Activated CD4-positive, alpha-beta T cell treated with anti-CD3 and anti-CD28 coated beads for 1 hour (primary cell): ENCODE results near the gene KCNE5.
"Not testable (repeated sequence)": the region's sequence is repeated elsewhere in the genome, so short reads cannot be mapped to it uniquely, and the experiment has no call there.

ENCODE experiments used
- DNase-seq: peaks from one replicate; pipeline ENCODE4 v3.0.0-alpha.2; 2020

KCNE5 gene

GRCh38 chrX:109624641-109625616 is at the start of gene KCNE5:
TSS of gene KCNE5 (minus strand) at chrX:109625172. CDS start at chrX:109625020, 152 bp downstream.
- no peak for DNase-seq

- no peak for DNase-seq
Measured at GRCh38 chrX:109672239-109672638, 47.3 kb upstream of the KCNE5 start.

- DNase-seq, result not testable (repeated sequence)
Measured at GRCh38 chrX:109671170-109671569, 46.2 kb upstream of the KCNE5 start.

GRCh38 chrX:109667986-109668385 is 43.0 kb upstream of the KCNE5 start:
- DNase-seq, result no peak

- DNase-seq, result no peak
Measured at GRCh38 chrX:109660435-109661143, 35.6 kb upstream of the KCNE5 start.

- no peak for DNase-seq
Measured at GRCh38 chrX:109658391-109658790, 33.4 kb upstream of the KCNE5 start.

GRCh38 chrX:109657364-109657763 is 32.4 kb upstream of the KCNE5 start:
- not testable (repeated sequence) for DNase-seq

GRCh38 chrX:109656774-109657173 is 31.8 kb upstream of the KCNE5 start:
- no peak for DNase-seq

- no peak for DNase-seq
Measured at GRCh38 chrX:109655502-109656201, 30.7 kb upstream of the KCNE5 start.

GRCh38 chrX:109654516-109655109 is 29.6 kb upstream of the KCNE5 start:
- no peak for DNase-seq

GRCh38 chrX:109644671-109645070 is 19.7 kb upstream of the KCNE5 start:
- DNase-seq, result not testable (repeated sequence)

GRCh38 chrX:109643687-109644086 is 18.7 kb upstream of the KCNE5 start:
- no peak for DNase-seq

GRCh38 chrX:109638158-109638557 is 13.2 kb upstream of the KCNE5 start:
- DNase-seq, result no peak

- DNase-seq, result not testable (repeated sequence)
Measured at GRCh38 chrX:109637477-109637876, 12.5 kb upstream of the KCNE5 start.

- no peak for DNase-seq
Measured at GRCh38 chrX:109635146-109635545, 10.2 kb upstream of the KCNE5 start.

GRCh38 chrX:109632906-109633504 is 8.0 kb upstream of the KCNE5 start:
- no peak for DNase-seq

- no peak for DNase-seq
Measured at GRCh38 chrX:109629310-109629709, 4.3 kb upstream of the KCNE5 start.

GRCh38 chrX:109626637-109627036 is 1.7 kb upstream of the KCNE5 start:
- DNase-seq, result no peak

GRCh38 chrX:109623997-109624396 is 975 bp downstream of the KCNE5 start:
- no peak for DNase-seq

- no peak for DNase-seq
Measured at GRCh38 chrX:109622270-109622669, 2.7 kb downstream of the KCNE5 start.

GRCh38 chrX:109619771-109620170 is 5.2 kb downstream of the KCNE5 start:
- DNase-seq, result no peak

- DNase-seq, result no peak
Measured at GRCh38 chrX:109614951-109615350, 10.0 kb downstream of the KCNE5 start.
